C4-2B (cell line): ENCODE measurements around the gene NR1H4.

Experiments
- H3K27ac ChIP-seq: fragments of 450-650 bp; 2 replicates; pipeline ENCODE4 v1.5.1; 2017
- CTCF ChIP-seq: fragments of 450-650 bp; conservative IDR thresholded peaks from 2 replicates; pipeline ENCODE4 v1.5.1; 2017; ENCODE audit warnings: mild to moderate bottlenecking
- ZFX ChIP-seq: fragments of 450-650 bp; IDR thresholded peaks from 2 replicates; pipeline ENCODE4 v1.6.1; 2017

NR1H4 gene

GRCh38 chr12:100484891-100485471 is 11.3 kb downstream of the NR1H4 start:
- no peak overlapping the region for H3K27ac ChIP-seq
- TF ChIP-seq ZFX = no peak
- no peak for TF ChIP-seq CTCF

GRCh38 chr12:100485983-100486382 is 12.3 kb downstream of the NR1H4 start:
- H3K27ac ChIP-seq = no peak overlapping the region
- TF ChIP-seq ZFX (no peak), CTCF (no peak)

GRCh38 chr12:100489251-100489820 is 15.7 kb downstream of the NR1H4 start:
- H3K27ac ChIP-seq = no peak overlapping the region
- no peak for TF ChIP-seq ZFX
- no peak for TF ChIP-seq CTCF

GRCh38 chr12:100490056-100490455 is 16.4 kb downstream of the NR1H4 start:
- no peak for TF ChIP-seq ZFX
- TF ChIP-seq CTCF = no peak
- H3K27ac ChIP-seq = no peak overlapping the region

- TF ChIP-seq CTCF = no peak
- no peak for TF ChIP-seq ZFX
- H3K27ac ChIP-seq = no peak overlapping the region
Observed at GRCh38 chr12:100491104-100491503, 17.4 kb downstream of the NR1H4 start.

- no peak for TF ChIP-seq ZFX
- no peak overlapping the region for H3K27ac ChIP-seq
Observed at GRCh38 chr12:100493396-100494012, 19.8 kb downstream of the NR1H4 start.

- TF ChIP-seq CTCF (no peak), ZFX (no peak)
- H3K27ac ChIP-seq = no peak overlapping the region
Observed at GRCh38 chr12:100494026-100494425, 20.4 kb downstream of the NR1H4 start.

- no peak overlapping the region for H3K27ac ChIP-seq
- TF ChIP-seq CTCF = no peak
- no peak for TF ChIP-seq ZFX
Observed at GRCh38 chr12:100494538-100494937, 20.9 kb downstream of the NR1H4 start.
